ENCODE measurements around the gene TBC1D22B. TPM values are rescaled to one million over a fixed set of nuclear protein-coding genes. Genes with fewer than 3 reads are reported as not detected.

Gene TBC1D22B
- polyA plus RNA-seq, 1 of the 3 experiments (the other 2 are of a cell fraction), result 5.3 TPM

- H4K20me1 ChIP-seq (ENCODE audit: insufficient read depth), result no peaks in the 10 kb centered on the region
- DNase-seq, result no peak
- H3K79me2 ChIP-seq (ENCODE audit: insufficient read depth), result peaks cover 3% of the 10 kb centered on the region; the same call in 1 of the 2 replicates
- no peak overlapping the region for H3K9ac ChIP-seq
- no peaks in the 10 kb centered on the region; a peak in 1 of 4 replicates for H3K4me1 ChIP-seq (ENCODE audit: control insufficient read depth in 1 of 2, insufficient read depth in 2 of 2, low read depth in 1 of 2, low read length in 1 of 2)
- H3K36me3 ChIP-seq (replicated peaks in 1 of 2; ENCODE audit: control insufficient read depth in 1 of 2, insufficient read depth in 2 of 2, low read length in 1 of 2), result peaks cover 19 to 47% of the 10 kb centered on the region in 2 experiments
- ChIA-PET CTCF (interaction anchor here (0.9 kb wide), 1 partner anchor 10 kb away, joined by 3 read pairs; no protein-coding TSS in a partner anchor), POLR2A (no interaction called here)
- 69% methylated on average over 3 of the region's 3 CpGs for WGBS (ENCODE audit: low lambda C conversion rate)
- no peak overlapping the region for H3K4me3 ChIP-seq (ENCODE audit: low read depth in 2 of 2, low read length in 1 of 2)
- no peak for TF ChIP-seq FOXM1 (IDR thresholded peaks at IDR 0.05; ENCODE audit: low read depth)
- TF ChIP-seq NRF1 (IDR thresholded peaks at IDR 0.05; ENCODE audit: low read depth, low read length), result no peak
- TF ChIP-seq RXRA (IDR thresholded peaks at IDR 0.05; ENCODE audit: borderline replicate concordance, low read depth), result no peak
- TF ChIP-seq CTCF (IDR thresholded peaks at IDR 0.05), result no peak
- TF ChIP-seq IRF3 (IDR thresholded peaks at IDR 0.05; ENCODE audit: low read depth, low read length), result no peak
- TF ChIP-seq TEAD4 (IDR thresholded peaks at IDR 0.05; ENCODE audit: borderline replicate concordance, insufficient read depth), result no peak
- no peak for TF ChIP-seq REST (IDR thresholded peaks at IDR 0.05; ENCODE audit: low read depth, low read length)
- no peak for TF ChIP-seq MXI1 (IDR thresholded peaks at IDR 0.05; ENCODE audit: low read depth, low read length)
- no peak for TF ChIP-seq FOSL2 (IDR thresholded peaks at IDR 0.05; ENCODE audit: borderline replicate concordance, low read depth)
- no peak for TF ChIP-seq RAD21 (IDR thresholded peaks at IDR 0.05; ENCODE audit: low read length)
- no peak for TF ChIP-seq MAX (IDR thresholded peaks at IDR 0.05; ENCODE audit: low read depth)
- TF ChIP-seq ZBTB33 (IDR thresholded peaks at IDR 0.05; ENCODE audit: borderline replicate concordance, low read depth), result no peak
- TF ChIP-seq CHD2 (IDR thresholded peaks at IDR 0.05; ENCODE audit: low read length, partially characterized antibody), result no peak
- H3K9me3 ChIP-seq, result no peaks in the 10 kb centered on the region
- no peaks in the 10 kb centered on the region for H3F3A ChIP-seq (replicated peaks; ENCODE audit: insufficient read depth)
- H3K4me2 ChIP-seq, result no peak overlapping the region
- H3K27ac ChIP-seq (ENCODE audit: low read depth in 2 of 2, low read length in 1 of 2), result no peak overlapping the region
- no peaks in the 10 kb centered on the region for H3K27me3 ChIP-seq (ENCODE audit: insufficient read depth)
- H2AFZ ChIP-seq (ENCODE audit: low read depth), result no peak overlapping the region
- no peaks in the 10 kb centered on the region for H3K9me2 ChIP-seq
These were observed 26.1 kb downstream of the TBC1D22B start for GRCh38 chr6:37283671-37284151.
